IPS-18a (cell line): ENCODE measurements around the gene RAPSN.
"Not testable (repeated sequence)": the region's sequence is repeated elsewhere in the genome, so short reads cannot be mapped to it uniquely, and the experiment has no call there.

Experiments
- H3K27ac ChIP-seq: one replicate; pipeline ENCODE4 v1.5.1; 2013; ENCODE audit warnings: low read length
- H3K27me3 ChIP-seq: one replicate; pipeline ENCODE4 v1.6.1; 2013; ENCODE audit warnings: mild to moderate bottlenecking, low read length; ENCODE audit not compliant: control insufficient read depth, insufficient read depth
- H3K36me3 ChIP-seq: one replicate; pipeline ENCODE4 v1.6.1; 2013; ENCODE audit warnings: low read depth, low read length; ENCODE audit not compliant: control insufficient read depth
- H3K4me1 ChIP-seq: one replicate; pipeline ENCODE4 v1.6.1; 2013; ENCODE audit warnings: low read depth, low read length; ENCODE audit not compliant: control insufficient read depth
- H3K4me3 ChIP-seq: one replicate; pipeline ENCODE4 v1.5.1; 2013; ENCODE audit warnings: low read length
- H3K9ac ChIP-seq: one replicate; pipeline ENCODE4 v1.6.1; 2013; ENCODE audit warnings: mild to moderate bottlenecking, low read length, moderate library complexity
- H3K9me3 ChIP-seq: one replicate; pipeline ENCODE4 v1.6.1; 2013; ENCODE audit warnings: low read depth, low read length; ENCODE audit not compliant: control insufficient read depth

The RAPSN gene

GRCh38 chr11:47461876-47462275 is 12.9 kb upstream of the RAPSN start:
- Histone ChIP-seq H3K4me1 (no peaks in the 10 kb centered on the region), H3K36me3 (peaks cover 3% of the 10 kb centered on the region), H3K27ac (no peak overlapping the region), H3K27me3 (no peaks in the 10 kb centered on the region), H3K4me3 (no peak overlapping the region), H3K9me3 (no peaks in the 10 kb centered on the region), H3K9ac (no peak overlapping the region)

- no peaks in the 10 kb centered on the region for H3K27me3 ChIP-seq
- H3K9ac ChIP-seq, result no peak overlapping the region
- H3K9me3 ChIP-seq, result no peaks in the 10 kb centered on the region
- peaks cover 3% of the 10 kb centered on the region for H3K36me3 ChIP-seq
- no peaks in the 10 kb centered on the region for H3K4me1 ChIP-seq
- H3K4me3 ChIP-seq, result no peak overlapping the region
- H3K27ac ChIP-seq, result no peak overlapping the region
These were observed 11.8 kb upstream of the RAPSN start for GRCh38 chr11:47460571-47461235.

- H3K9me3 ChIP-seq, H3K4me3 ChIP-seq, H3K4me1 ChIP-seq, H3K27ac ChIP-seq, H3K9ac ChIP-seq, H3K27me3 ChIP-seq, H3K36me3 ChIP-seq: not testable (repeated sequence)
These were observed 5.3 kb upstream of the RAPSN start for GRCh38 chr11:47454258-47454671.

- Histone ChIP-seq H3K27me3 (no peaks in the 10 kb centered on the region), H3K36me3 (no peaks in the 10 kb centered on the region), H3K4me3 (no peak overlapping the region), H3K9ac (no peak overlapping the region), H3K4me1 (no peaks in the 10 kb centered on the region), H3K9me3 (no peaks in the 10 kb centered on the region), H3K27ac (no peak overlapping the region)
These were observed 4.4 kb upstream of the RAPSN start for GRCh38 chr11:47453365-47453764.

GRCh38 chr11:47451990-47452389 is 3.1 kb upstream of the RAPSN start:
- H3K27ac ChIP-seq, result no peak overlapping the region
- H3K9me3 ChIP-seq, result no peaks in the 10 kb centered on the region
- H3K27me3 ChIP-seq, result no peaks in the 10 kb centered on the region
- no peaks in the 10 kb centered on the region for H3K4me1 ChIP-seq
- no peak overlapping the region for H3K4me3 ChIP-seq
- H3K9ac ChIP-seq, result no peak overlapping the region
- H3K36me3 ChIP-seq, result no peaks in the 10 kb centered on the region

- no peaks in the 10 kb centered on the region for H3K36me3 ChIP-seq
- no peaks in the 10 kb centered on the region for H3K9me3 ChIP-seq
- no peak overlapping the region for H3K9ac ChIP-seq
- no peaks in the 10 kb centered on the region for H3K27me3 ChIP-seq
- no peak overlapping the region for H3K27ac ChIP-seq
- no peak overlapping the region for H3K4me3 ChIP-seq
- no peaks in the 10 kb centered on the region for H3K4me1 ChIP-seq
These were observed 2.5 kb upstream of the RAPSN start for GRCh38 chr11:47451436-47451835.

GRCh38 chr11:47449541-47449940 is 605 bp upstream of the RAPSN start:
- H3K27ac ChIP-seq, result no peak overlapping the region
- H3K9ac ChIP-seq, result no peak overlapping the region
- H3K4me3 ChIP-seq, result no peak overlapping the region
- H3K27me3 ChIP-seq, result no peaks in the 10 kb centered on the region
- H3K36me3 ChIP-seq, result no peaks in the 10 kb centered on the region
- H3K9me3 ChIP-seq, result no peaks in the 10 kb centered on the region
- no peaks in the 10 kb centered on the region for H3K4me1 ChIP-seq

- H3K27ac ChIP-seq, result no peak overlapping the region
- no peaks in the 10 kb centered on the region for H3K4me1 ChIP-seq
- no peaks in the 10 kb centered on the region for H3K9me3 ChIP-seq
- no peak overlapping the region for H3K9ac ChIP-seq
- no peaks in the 10 kb centered on the region for H3K36me3 ChIP-seq
- no peak overlapping the region for H3K4me3 ChIP-seq
- no peaks in the 10 kb centered on the region for H3K27me3 ChIP-seq
These were observed 1.0 kb downstream of the RAPSN start for GRCh38 chr11:47447906-47448305.

- no peaks in the 10 kb centered on the region for H3K36me3 ChIP-seq
- H3K27ac ChIP-seq, result no peak overlapping the region
- no peaks in the 10 kb centered on the region for H3K4me1 ChIP-seq
- H3K9me3 ChIP-seq, result no peaks in the 10 kb centered on the region
- no peak overlapping the region for H3K9ac ChIP-seq
- no peak overlapping the region for H3K4me3 ChIP-seq
- H3K27me3 ChIP-seq, result no peaks in the 10 kb centered on the region
These were observed 2.1 kb downstream of the RAPSN start for GRCh38 chr11:47446833-47447232.

GRCh38 chr11:47445840-47446239 is 3.1 kb downstream of the RAPSN start:
- Histone ChIP-seq H3K4me3 (no peak overlapping the region), H3K36me3 (no peaks in the 10 kb centered on the region), H3K27ac (no peak overlapping the region), H3K4me1 (no peaks in the 10 kb centered on the region), H3K27me3 (no peaks in the 10 kb centered on the region), H3K9ac (no peak overlapping the region), H3K9me3 (no peaks in the 10 kb centered on the region)

- H3K4me1 ChIP-seq, result no peaks in the 10 kb centered on the region
- H3K4me3 ChIP-seq, result no peak overlapping the region
- H3K27me3 ChIP-seq, result no peaks in the 10 kb centered on the region
- H3K9ac ChIP-seq, result no peak overlapping the region
- H3K27ac ChIP-seq, result no peak overlapping the region
- no peaks in the 10 kb centered on the region for H3K36me3 ChIP-seq
- H3K9me3 ChIP-seq, result no peaks in the 10 kb centered on the region
These were observed 5.1 kb downstream of the RAPSN start for GRCh38 chr11:47443817-47444216.

GRCh38 chr11:47443028-47443700 is 5.8 kb downstream of the RAPSN start:
- H3K27ac ChIP-seq, result no peak overlapping the region
- no peak overlapping the region for H3K9ac ChIP-seq
- H3K9me3 ChIP-seq, result no peaks in the 10 kb centered on the region
- no peaks in the 10 kb centered on the region for H3K27me3 ChIP-seq
- no peaks in the 10 kb centered on the region for H3K36me3 ChIP-seq
- no peak overlapping the region for H3K4me3 ChIP-seq
- H3K4me1 ChIP-seq, result no peaks in the 10 kb centered on the region
